ENCODE results near the gene VPREB3. TPM values are rescaled to one million over a fixed set of nuclear protein-coding genes. Genes with fewer than 3 reads are reported as not detected.

The VPREB3 gene
- total RNA-seq (2021) (0.74 and 0.88 TPM in 2 replicates), Bru-seq, nascent RNA (not detected), BruChase-seq, experiment 1, labeled RNA remaining after a 2-hour chase (percentile 38 among the genes with signal in this experiment), BruChase-seq, experiment 2, labeled RNA remaining after a 6-hour chase (percentile 39 among the genes with signal in this experiment)
- long read RNA-seq: 0 reads

- POLR2A ChIA-PET (ENCODE audit: low non-redundant PET): no interaction called here
- H3K4me3 ChIP-seq (ENCODE audit: low read depth, low read length, poor library complexity, severe bottlenecking): no peak within 1 kb of the TSS
- CTCF ChIA-PET: no interaction called here
Observed at GRCh38 chr22:23754220-23754919, at the start of gene VPREB3. TSS of gene VPREB3 (minus strand) at chr22:23754425. CDS start at chr22:23754363, 62 bp downstream.

GRCh38 chr22:23803001-23803819 is 49.0 kb upstream of the VPREB3 start:
- ChIA-PET CTCF (no interaction called here), POLR2A (ENCODE audit: low non-redundant PET) (no interaction called here)
- Histone ChIP-seq H3K9me3 (ENCODE audit: low read depth, low read length, poor library complexity, severe bottlenecking) (no peaks in the 10 kb centered on the region), H3K27me3 (replicated peaks; ENCODE audit: insufficient read depth, low read depth, low read length, poor library complexity) (no peaks in the 10 kb centered on the region), H3K4me3 (ENCODE audit: low read depth, low read length, poor library complexity, severe bottlenecking) (no peak overlapping the region), H3K4me1 (ENCODE audit: insufficient read depth, low read length, poor library complexity, severe bottlenecking) (no peaks in the 10 kb centered on the region), H3K36me3 (ENCODE audit: insufficient read depth, low read length, poor library complexity, severe bottlenecking) (peaks cover 73% of the 10 kb centered on the region), H3K27ac (ENCODE audit: low read depth, low read length, poor library complexity, severe bottlenecking) (no peak overlapping the region)
- DNase-seq (ENCODE audit: low spot score): no peak
- intact Hi-C loops (cut with micrococcal nuclease; ENCODE audit: unreplicated experiment): no loop called here
- BruUV-seq (replicated peaks): no TSS peak
- no peak for TF ChIP-seq EZH2 (IDR thresholded peaks at IDR 0.05; ENCODE audit: borderline replicate concordance, low read depth, low read length, poor library complexity, severe bottlenecking)
- TF ChIP-seq CTCF (conservative IDR thresholded peaks at IDR 0.05; ENCODE audit: low read depth, low read length): no peak

More at GRCh38 chr22:23754220-23754919, at the start of gene VPREB3:
- H3K27me3 ChIP-seq (replicated peaks; ENCODE audit: insufficient read depth, low read depth, low read length, poor library complexity): no peaks in the 10 kb centered on the region
- DNase-seq (ENCODE audit: low spot score): no peak
- BruUV-seq (replicated peaks): no TSS peak
- no peaks in the 10 kb centered on the region for H3K9me3 ChIP-seq (ENCODE audit: low read depth, low read length, poor library complexity, severe bottlenecking)
- intact Hi-C loops (cut with micrococcal nuclease; ENCODE audit: unreplicated experiment): no loop called here
- H3K4me1 ChIP-seq (ENCODE audit: insufficient read depth, low read length, poor library complexity, severe bottlenecking): peaks cover 4% of the 10 kb centered on the region
- TF ChIP-seq EZH2 (IDR thresholded peaks at IDR 0.05; ENCODE audit: borderline replicate concordance, low read depth, low read length, poor library complexity, severe bottlenecking) (no peak), CTCF (conservative IDR thresholded peaks at IDR 0.05; ENCODE audit: low read depth, low read length) (no peak)
- H3K36me3 ChIP-seq (ENCODE audit: insufficient read depth, low read length, poor library complexity, severe bottlenecking): no peaks in the 10 kb centered on the region
- H3K27ac ChIP-seq (ENCODE audit: low read depth, low read length, poor library complexity, severe bottlenecking): no peak within 1 kb of the TSS

- Histone ChIP-seq H3K36me3 (ENCODE audit: insufficient read depth, low read length, poor library complexity, severe bottlenecking) (peaks cover 74% of the 10 kb centered on the region), H3K4me3 (ENCODE audit: low read depth, low read length, poor library complexity, severe bottlenecking) (no peak overlapping the region), H3K4me1 (ENCODE audit: insufficient read depth, low read length, poor library complexity, severe bottlenecking) (no peaks in the 10 kb centered on the region), H3K27ac (ENCODE audit: low read depth, low read length, poor library complexity, severe bottlenecking) (no peak overlapping the region), H3K27me3 (replicated peaks; ENCODE audit: insufficient read depth, low read depth, low read length, poor library complexity) (no peaks in the 10 kb centered on the region), H3K9me3 (ENCODE audit: low read depth, low read length, poor library complexity, severe bottlenecking) (no peaks in the 10 kb centered on the region)
- TF ChIP-seq EZH2 (IDR thresholded peaks at IDR 0.05; ENCODE audit: borderline replicate concordance, low read depth, low read length, poor library complexity, severe bottlenecking) (no peak), CTCF (conservative IDR thresholded peaks at IDR 0.05; ENCODE audit: low read depth, low read length) (no peak)
- intact Hi-C loops (cut with micrococcal nuclease; ENCODE audit: unreplicated experiment): no loop called here
- no peak for DNase-seq (ENCODE audit: low spot score)
- ChIA-PET CTCF (no interaction called here), POLR2A (ENCODE audit: low non-redundant PET) (no interaction called here)
- no TSS peak for BruUV-seq (replicated peaks)
Observed at GRCh38 chr22:23801886-23802377, 47.7 kb upstream of the VPREB3 start.

All from A673 (cell line).